Stromal cell of bone marrow (primary cell): ENCODE results near the gene CLN5.

Source experiments
- DNase-seq: peaks from one replicate; pipeline ENCODE4 v3.0.0-alpha.2; 2012; ENCODE audit warnings: low read depth

CLN5 gene

GRCh38 chr13:77016888-77017623 lies 25.2 kb downstream of the CLN5 start:
- no peak for DNase-seq

- DNase-seq, result no peak
Measured at GRCh38 chr13:77019756-77020155, 27.9 kb downstream of the CLN5 start.

- no peak for DNase-seq
Measured at GRCh38 chr13:77022341-77022740, 30.5 kb downstream of the CLN5 start.

GRCh38 chr13:77026255-77026860 lies 34.5 kb downstream of the CLN5 start:
- DNase-seq, result peak; percentile 21

- DNase-seq, result peak; percentile 78
Measured at GRCh38 chr13:77026861-77027621, 35.2 kb downstream of the CLN5 start, which contains the start of gene FBXL3. Gene FBXL3, minus strand, starts transcription at chr13:77027159. Its CDS starts 5,299 bp downstream, at chr13:77021860.

- DNase-seq, result peak; percentile 25
Measured at GRCh38 chr13:77028202-77028601, 36.3 kb downstream of the CLN5 start.

GRCh38 chr13:77029436-77029835 lies 37.6 kb downstream of the CLN5 start:
- DNase-seq, result no peak

- DNase-seq, result no peak
Measured at GRCh38 chr13:77031656-77032243, 39.9 kb downstream of the CLN5 start.

- no peak for DNase-seq
Measured at GRCh38 chr13:77033717-77034302, 41.9 kb downstream of the CLN5 start.

- DNase-seq, result peak; percentile 68
Measured at GRCh38 chr13:77034881-77035280, 43.0 kb downstream of the CLN5 start.

GRCh38 chr13:77036279-77036678 lies 44.4 kb downstream of the CLN5 start:
- DNase-seq, result no peak

GRCh38 chr13:77038907-77039480 lies 47.1 kb downstream of the CLN5 start:
- no peak for DNase-seq

- DNase-seq, result no peak
Measured at GRCh38 chr13:77040076-77040475, 48.2 kb downstream of the CLN5 start.

GRCh38 chr13:77040835-77041234 lies 49.0 kb downstream of the CLN5 start:
- DNase-seq, result no peak

- DNase-seq, result no peak
Measured at GRCh38 chr13:77042566-77043177, 50.8 kb downstream of the CLN5 start.

- DNase-seq, result no peak
Measured at GRCh38 chr13:77047649-77048343, 55.9 kb downstream of the CLN5 start.

- no peak for DNase-seq
Measured at GRCh38 chr13:77048681-77049080, 56.8 kb downstream of the CLN5 start.

GRCh38 chr13:77053192-77053591 lies 61.3 kb downstream of the CLN5 start:
- DNase-seq, result no peak
